ENCODE measurements around the gene CAB39. TPM values are rescaled to one million over a fixed set of nuclear protein-coding genes. Genes with fewer than 3 reads are reported as not detected.

CAB39 gene
- polyA plus RNA-seq, 1 donor (not counting 4 experiments of a cell fraction or from before 2014, with no cell fraction given): 120 TPM

GRCh38 chr2:230688490-230688889 is 24.2 kb upstream of the CAB39 start:
- Histone ChIP-seq H3K27ac (ENCODE audit: control insufficient read depth, insufficient read depth, low read length) (no peak overlapping the region), H4K20me1 (ENCODE audit: control insufficient read depth, extremely low read depth, insufficient read depth, low read length) (no peaks in the 10 kb centered on the region), H3K27me3 (ENCODE audit: control insufficient read depth, extremely low read depth, insufficient read depth, low read length) (no peaks in the 10 kb centered on the region), H2AFZ (ENCODE audit: control insufficient read depth, low read length) (no peak overlapping the region), H3K9ac (ENCODE audit: control insufficient read depth, extremely low read depth, insufficient read depth, low read length) (no peak overlapping the region), H3K79me2 (ENCODE audit: control insufficient read depth, insufficient read depth, low read length) (no peaks in the 10 kb centered on the region), H3K4me2 (ENCODE audit: control insufficient read depth, extremely low read depth, insufficient read depth, low read depth, low read length) (no peak overlapping the region), H3K9me3 (ENCODE audit: control insufficient read depth, low read depth, low read length) (no peaks in the 10 kb centered on the region), H3K4me1 (ENCODE audit: control insufficient read depth, extremely low read depth, insufficient read depth, low read length) (peaks cover 70% of the 10 kb centered on the region), H3K36me3 (ENCODE audit: control insufficient read depth in 2 of 2, extremely low read depth in 1 of 2, insufficient read depth in 2 of 2, low read length in 2 of 2) (no peaks in the 10 kb centered on the region), H3K4me3 (ENCODE audit: control insufficient read depth in 2 of 3, extremely low read depth in 1 of 3, insufficient read depth in 2 of 3, low read depth in 1 of 3, low read length in 3 of 3) (no peak overlapping the region), H3K9me1 (ENCODE audit: control insufficient read depth, extremely low read depth, insufficient read depth, low read length) (no peaks in the 10 kb centered on the region)
- TF ChIP-seq CTCF (optimal IDR thresholded peaks at IDR 0.05 in 1 of 3, IDR thresholded peaks at IDR 0.05 in 1 of 3, conservative IDR thresholded peaks at IDR 0.05 in 1 of 3; ENCODE audit: extremely low read depth in 1 of 3, insufficient read depth in 2 of 3, low read length in 3 of 3): no peak
- FAIRE-seq: no peak
- DNase-seq (ENCODE audit: low read depth, low spot score): no peak
- dilution Hi-C loops (cut with MboI; ENCODE audit: extremely low pct_ligation_motif_present, low sequenced_read_pairs): no loop called here

GRCh38 chr2:230690439-230690838 is 22.2 kb upstream of the CAB39 start:
- no peaks in the 10 kb centered on the region for H3K9me1 ChIP-seq (ENCODE audit: control insufficient read depth, extremely low read depth, insufficient read depth, low read length)
- H3K4me3 ChIP-seq (ENCODE audit: control insufficient read depth in 2 of 3, extremely low read depth in 1 of 3, insufficient read depth in 2 of 3, low read depth in 1 of 3, low read length in 3 of 3): peak overlapping the region in 1 of 3 experiments; percentile 9
- no peaks in the 10 kb centered on the region for H3K27me3 ChIP-seq (ENCODE audit: control insufficient read depth, extremely low read depth, insufficient read depth, low read length)
- FAIRE-seq: no peak
- no peaks in the 10 kb centered on the region for H3K36me3 ChIP-seq (ENCODE audit: control insufficient read depth in 2 of 2, extremely low read depth in 1 of 2, insufficient read depth in 2 of 2, low read length in 2 of 2)
- no peak overlapping the region for H2AFZ ChIP-seq (ENCODE audit: control insufficient read depth, low read length)
- no peaks in the 10 kb centered on the region for H3K9me3 ChIP-seq (ENCODE audit: control insufficient read depth, low read depth, low read length)
- H3K79me2 ChIP-seq (ENCODE audit: control insufficient read depth, insufficient read depth, low read length): no peaks in the 10 kb centered on the region
- H3K4me1 ChIP-seq (ENCODE audit: control insufficient read depth, extremely low read depth, insufficient read depth, low read length): peaks cover 63% of the 10 kb centered on the region
- H3K9ac ChIP-seq (ENCODE audit: control insufficient read depth, extremely low read depth, insufficient read depth, low read length): peak overlapping the region; percentile 49
- DNase-seq (ENCODE audit: low read depth, low spot score): no peak
- TF ChIP-seq EZH2 (IDR thresholded peaks at IDR 0.05; ENCODE audit: low read length) (no peak), CTCF (optimal IDR thresholded peaks at IDR 0.05 in 1 of 3, IDR thresholded peaks at IDR 0.05 in 1 of 3, conservative IDR thresholded peaks at IDR 0.05 in 1 of 3; ENCODE audit: extremely low read depth in 1 of 3, insufficient read depth in 2 of 3, low read length in 3 of 3) (no peak)
- H3K27ac ChIP-seq (ENCODE audit: control insufficient read depth, insufficient read depth, low read length): peak overlapping the region; percentile 81
- dilution Hi-C loops (cut with MboI; ENCODE audit: extremely low pct_ligation_motif_present, low sequenced_read_pairs): no loop called here
- no peaks in the 10 kb centered on the region for H4K20me1 ChIP-seq (ENCODE audit: control insufficient read depth, extremely low read depth, insufficient read depth, low read length)
- peak overlapping the region; percentile 60 for H3K4me2 ChIP-seq (ENCODE audit: control insufficient read depth, extremely low read depth, insufficient read depth, low read depth, low read length)

Measured in keratinocyte (primary cell).